CD4-positive, alpha-beta T cell treated with Interleukin-6 for 4 hours (primary cell): ENCODE results near the gene NELFE.

Source experiments
- DNase-seq: peaks from one replicate; pipeline ENCODE4 v3.0.0-alpha.2; 2020; ENCODE audit warnings: mixed read lengths

The NELFE gene

GRCh38 chr6:31971993-31972708 is 13.4 kb upstream of the NELFE start, which contains the start of gene DXO:
Gene DXO (minus strand): TSS chr6:31972138. CDS start chr6:31971675, 463 bp downstream.
- DNase-seq, result peak; percentile 96

GRCh38 chr6:31971279-31971992 is 12.7 kb upstream of the NELFE start:
- no peak for DNase-seq

GRCh38 chr6:31970604-31971271 is 12.0 kb upstream of the NELFE start:
- no peak for DNase-seq

DNA sequence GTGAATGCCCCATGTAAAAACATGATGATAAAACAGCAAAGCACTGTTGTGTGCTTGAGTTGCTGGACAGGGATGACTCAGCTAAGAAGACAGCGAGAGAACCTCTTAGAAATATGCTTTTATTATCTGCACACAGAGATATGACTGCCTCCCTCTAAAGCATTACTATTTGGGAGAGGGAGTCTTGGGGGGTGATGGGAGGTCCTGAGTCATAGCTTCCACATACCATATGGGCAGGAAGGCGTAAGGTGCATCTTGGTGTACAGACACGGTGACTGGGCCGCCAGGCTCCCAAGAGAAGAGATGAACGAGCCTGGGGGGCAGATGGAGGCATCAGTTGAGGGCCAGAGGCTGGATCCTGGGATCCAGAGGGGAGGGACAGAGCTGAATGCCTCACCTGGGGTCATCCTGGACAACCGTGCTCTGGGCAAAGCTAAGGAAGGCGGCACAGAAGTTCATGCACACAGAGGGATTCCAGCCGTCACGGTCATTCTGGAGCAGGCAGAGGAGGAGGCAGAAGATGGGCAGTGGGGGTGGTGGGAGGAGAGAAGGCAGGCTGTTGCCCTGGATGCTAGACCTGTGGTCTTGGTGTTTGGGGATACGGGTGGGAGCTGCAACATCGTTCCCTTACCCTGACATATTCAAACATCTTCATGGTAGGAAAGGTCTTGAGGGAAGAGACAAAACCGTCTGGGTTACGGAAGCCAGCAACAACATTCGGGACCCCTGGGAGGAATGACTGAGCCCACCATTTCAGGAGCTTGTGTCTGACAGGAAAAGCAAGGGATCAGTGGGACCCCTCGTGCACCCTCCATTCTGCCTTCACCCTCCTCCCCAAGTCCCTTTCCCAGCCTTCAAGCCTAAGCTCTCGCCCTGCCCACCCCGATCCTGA is 11.2 kb upstream of the NELFE start:
- no peak for DNase-seq

- no peak for DNase-seq
These were observed 10.3 kb upstream of the NELFE start for GRCh38 chr6:31968791-31969711.

GRCh38 chr6:31968326-31968725 is 9.6 kb upstream of the NELFE start:
- no peak for DNase-seq

- DNase-seq, result no peak
These were observed 9.2 kb upstream of the NELFE start for GRCh38 chr6:31967926-31968320.

DNA sequence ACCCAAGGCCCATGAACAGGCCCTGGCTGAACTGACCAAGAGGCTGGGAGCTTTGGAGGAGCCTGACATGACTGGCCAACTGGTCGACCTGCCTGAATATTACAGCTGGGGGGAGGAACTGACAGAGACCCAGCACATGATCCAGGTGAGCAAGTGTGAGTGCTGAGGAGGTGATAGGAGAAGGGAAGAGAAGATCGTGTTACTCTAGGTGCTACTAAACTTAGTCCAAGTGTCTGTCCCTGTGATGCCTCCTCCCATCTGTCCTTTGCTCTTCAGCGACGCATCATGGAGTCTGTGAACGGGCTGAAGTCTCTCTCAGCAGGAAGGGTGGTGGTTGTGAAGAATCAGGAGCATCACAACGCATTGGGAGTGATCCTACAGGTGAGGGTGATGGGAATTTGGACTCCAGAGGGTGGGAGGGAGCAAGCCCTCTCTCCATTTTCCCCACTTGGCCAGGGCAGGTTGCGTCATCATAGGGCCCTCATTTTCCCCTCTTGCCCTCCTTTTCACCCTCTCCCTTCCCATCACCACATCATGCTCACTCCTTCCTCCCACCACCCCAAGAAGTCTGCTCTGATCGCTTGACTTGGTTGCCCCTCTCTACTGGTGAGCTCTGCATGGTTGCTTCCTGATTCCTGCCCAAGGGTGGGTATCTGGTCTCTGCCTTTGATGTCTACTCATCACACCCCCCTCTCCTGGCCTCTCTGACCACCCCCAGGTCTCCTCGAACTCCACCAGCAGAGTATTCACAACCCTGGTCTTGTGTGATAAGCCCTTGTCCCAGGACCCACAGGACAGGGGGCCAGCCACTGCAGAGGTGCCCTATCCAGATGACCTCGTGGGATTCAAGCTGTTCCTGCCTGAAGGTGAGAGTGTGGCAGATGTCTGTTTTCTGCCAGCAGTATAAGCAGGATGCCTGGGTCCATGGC is 8.5 kb upstream of the NELFE start:
- DNase-seq, result no peak

DNA sequence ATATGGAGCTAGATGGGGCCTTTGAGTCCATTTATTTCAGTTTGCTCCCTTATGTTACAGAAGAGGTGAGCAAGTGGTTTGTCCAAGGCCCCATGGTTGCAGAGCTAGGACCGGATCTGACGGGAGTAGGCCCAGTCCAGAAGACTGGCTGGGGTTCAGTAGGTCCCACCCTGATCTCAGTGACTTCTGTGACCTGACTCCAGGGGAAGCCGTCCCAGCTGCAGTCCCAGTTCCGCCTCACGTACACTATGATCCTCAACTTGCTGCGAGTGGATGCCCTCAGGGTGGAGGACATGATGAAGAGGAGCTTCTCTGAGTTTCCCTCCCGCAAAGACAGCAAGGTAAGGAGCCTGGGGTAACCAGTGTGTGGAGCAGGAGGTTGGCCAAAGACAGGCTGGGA is 7.7 kb upstream of the NELFE start:
- no peak for DNase-seq

GRCh38 chr6:31965700-31966099 is 6.9 kb upstream of the NELFE start:
- DNase-seq, result no peak

DNA sequence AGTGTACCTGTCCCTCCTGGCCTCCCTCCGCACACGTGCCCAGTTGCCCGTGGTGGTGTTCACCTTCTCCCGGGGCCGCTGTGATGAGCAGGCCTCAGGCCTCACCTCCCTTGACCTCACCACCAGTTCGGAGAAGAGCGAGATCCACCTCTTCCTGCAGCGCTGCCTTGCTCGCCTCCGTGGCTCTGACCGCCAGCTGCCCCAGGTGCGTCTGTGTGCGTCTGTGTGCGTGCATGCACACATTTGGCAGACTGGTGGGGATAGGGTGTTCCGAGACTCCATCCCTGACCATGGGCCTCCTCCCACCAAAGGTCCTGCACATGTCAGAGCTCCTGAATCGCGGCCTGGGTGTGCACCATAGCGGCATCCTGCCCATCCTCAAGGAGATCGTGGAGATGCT is 5.2 kb upstream of the NELFE start:
- DNase-seq, result no peak

GRCh38 chr6:31961616-31962015 is 2.8 kb upstream of the NELFE start:
- no peak for DNase-seq

GRCh38 chr6:31958412-31958740 is 395 bp downstream of the NELFE start:
- no peak for DNase-seq

DNA sequence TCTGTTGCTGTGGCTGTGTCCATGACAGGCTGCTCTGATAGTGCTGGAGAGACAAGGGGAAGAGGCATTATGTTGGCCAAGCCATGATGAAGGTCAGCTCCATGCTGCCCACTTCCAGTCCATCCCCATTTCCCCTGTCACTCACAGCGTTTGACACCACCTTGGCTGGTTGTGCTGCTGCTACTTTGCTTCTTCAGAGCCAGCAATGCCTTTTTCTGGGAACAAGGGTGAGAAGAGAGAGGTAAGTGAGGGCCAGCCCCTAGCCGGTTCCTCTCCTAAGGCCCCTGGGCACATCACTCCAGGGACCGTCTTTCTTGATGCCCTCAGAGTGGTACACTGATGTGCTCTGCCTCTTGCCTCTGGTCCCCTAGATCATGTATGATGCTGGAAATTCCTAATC is 2.0 kb downstream of the NELFE start:
- no peak for DNase-seq

GRCh38 chr6:31954511-31954910 is 4.3 kb downstream of the NELFE start:
- no peak for DNase-seq

- DNase-seq, result no peak
These were observed 5.9 kb downstream of the NELFE start for GRCh38 chr6:31952890-31953289.

DNA sequence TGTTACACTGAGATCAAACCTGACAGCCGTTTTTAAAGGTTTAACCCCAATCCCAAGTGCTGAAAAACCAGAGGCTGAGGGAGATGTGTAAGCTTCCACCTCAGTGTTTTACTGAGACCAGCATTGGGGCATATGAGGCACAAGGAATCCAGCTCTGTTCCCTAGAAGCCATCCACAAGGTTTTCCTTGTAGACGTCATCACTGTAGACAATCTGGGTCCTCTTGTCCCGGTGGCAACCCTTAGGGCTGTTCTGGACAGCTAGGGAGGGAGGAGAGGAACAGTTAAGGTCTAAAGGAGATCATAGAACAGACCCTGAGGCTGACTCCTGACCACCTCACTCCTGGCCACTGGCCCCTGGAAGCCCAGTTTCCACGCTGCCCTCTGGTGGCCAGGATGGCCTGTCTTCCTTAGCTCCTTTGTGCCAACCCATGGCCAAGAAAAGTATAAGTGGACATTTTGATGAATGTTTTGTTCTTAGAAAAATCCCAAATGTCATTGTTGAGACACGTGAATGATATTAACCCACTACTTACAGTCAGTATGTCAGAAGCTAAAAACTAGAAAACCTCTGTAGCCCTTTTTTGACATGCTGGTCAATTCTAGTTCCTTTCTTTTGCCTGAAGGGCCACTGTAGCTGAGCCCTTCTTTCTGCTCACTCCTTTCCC is 6.5 kb downstream of the NELFE start:
- DNase-seq, result peak; percentile 46

DNA sequence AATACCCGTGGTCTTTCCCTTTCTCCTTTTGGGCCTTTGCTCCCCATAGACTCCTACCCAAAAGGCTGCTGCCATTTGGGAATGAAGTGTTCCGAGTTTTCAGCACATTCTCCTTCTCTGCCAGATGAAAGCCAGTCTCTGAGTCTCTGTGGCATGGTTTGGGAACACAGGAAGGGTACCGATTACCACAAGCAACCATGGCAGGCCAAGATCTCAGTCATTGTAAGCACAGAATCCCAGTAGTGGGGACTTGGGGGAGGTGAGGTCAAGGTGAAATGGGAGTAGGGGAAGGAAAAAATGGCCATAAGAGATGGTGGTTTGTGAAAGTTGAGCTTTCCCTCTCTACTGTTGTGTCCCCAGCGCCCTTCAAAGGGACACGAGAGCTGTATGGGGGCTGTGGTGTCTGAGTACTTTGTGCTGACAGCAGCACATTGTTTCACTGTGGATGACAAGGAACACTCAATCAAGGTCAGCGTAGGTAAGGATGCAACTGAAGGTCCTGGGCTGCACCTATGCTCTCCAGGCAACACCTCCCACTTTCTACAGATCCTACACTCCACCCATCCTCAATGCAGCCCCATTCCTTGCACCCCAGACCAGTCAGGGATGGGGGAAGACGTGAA is 8.7 kb downstream of the NELFE start:
- no peak for DNase-seq

DNA sequence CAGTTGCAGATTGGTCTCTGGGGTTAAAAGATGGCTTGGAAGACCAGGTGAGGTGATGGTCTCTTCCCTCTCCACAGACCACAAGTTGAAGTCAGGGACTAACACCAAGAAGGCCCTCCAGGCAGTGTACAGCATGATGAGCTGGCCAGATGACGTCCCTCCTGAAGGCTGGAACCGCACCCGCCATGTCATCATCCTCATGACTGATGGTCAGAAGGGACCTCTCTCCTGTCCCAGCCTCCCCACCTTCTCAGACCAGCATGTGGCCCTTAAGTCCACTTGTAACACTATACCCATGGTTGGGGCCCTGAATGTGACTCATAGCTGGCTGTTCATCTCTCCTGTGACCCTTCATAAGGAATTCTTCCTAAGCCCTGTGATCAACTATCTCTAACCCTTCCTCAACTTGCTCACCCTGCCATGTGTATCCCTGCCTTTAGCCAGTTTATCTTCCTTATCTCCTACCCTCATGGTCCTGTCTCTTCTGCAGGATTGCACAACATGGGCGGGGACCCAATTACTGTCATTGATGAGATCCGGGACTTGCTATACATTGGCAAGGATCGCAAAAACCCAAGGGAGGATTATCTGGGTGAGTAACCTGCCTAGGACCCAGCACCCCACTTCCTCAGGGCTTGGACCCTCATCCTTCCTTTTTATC is 9.9 kb downstream of the NELFE start:
- no peak for DNase-seq
